ENCODE measurements around the gene LUC7L.

LUC7L gene

GRCh38 chr16:143456-143855 lies 85.8 kb downstream of the LUC7L start:
- Histone ChIP-seq H2AK5ac (ENCODE audit: low read depth, low read length) (peak overlapping the region; percentile 81), H3K27ac (replicated peaks; ENCODE audit: low read length) (no peak overlapping the region), H3K4me3 (ENCODE audit: low read length in 2 of 2) (no peak overlapping the region), H3K4ac (ENCODE audit: low read length) (no peak overlapping the region), H2BK12ac (ENCODE audit: low read length) (peak overlapping the region; percentile 25), H4K91ac (ENCODE audit: low read depth, low read length, poor library complexity) (no peak overlapping the region), H3K14ac (ENCODE audit: low read length) (no peak overlapping the region), H4K8ac (ENCODE audit: low read depth, low read length) (no peak overlapping the region), H3K4me2 (ENCODE audit: insufficient read depth, low read length, poor library complexity, severe bottlenecking) (no peak overlapping the region), H2BK120ac (ENCODE audit: low read depth, low read length) (no peak overlapping the region), H2BK5ac (ENCODE audit: low read length) (peak overlapping the region; percentile 66), H3K9me3 (replicated peaks in 1 of 2; ENCODE audit: control insufficient read depth in 2 of 2, insufficient read depth in 1 of 2, low read depth in 1 of 2, low read length in 2 of 2) (no peaks in the 10 kb centered on the region), H3K36me3 (replicated peaks in 1 of 2; ENCODE audit: control insufficient read depth in 2 of 2, insufficient read depth in 2 of 2, low read length in 2 of 2) (no peaks in the 10 kb centered on the region), H3K79me1 (ENCODE audit: low read depth, low read length) (no peaks in the 10 kb centered on the region), H2AFZ (ENCODE audit: low read length) (peak overlapping the region; percentile 75), H3K18ac (ENCODE audit: low read length) (no peak overlapping the region), H3K27me3 (ENCODE audit: control insufficient read depth in 3 of 3, insufficient read depth in 3 of 3, low read depth in 1 of 3, low read length in 3 of 3) (peaks cover 0 to 9% (median 0%) of the 10 kb centered on the region in 3 experiments), H3K23ac (ENCODE audit: low read depth, low read length, poor library complexity) (no peak overlapping the region), H2BK15ac (ENCODE audit: low read length) (peak overlapping the region; percentile 21), H3K9ac (ENCODE audit: low read depth, low read length, poor library complexity) (no peak overlapping the region), H3K4me1 (ENCODE audit: control insufficient read depth in 2 of 2, insufficient read depth in 1 of 2, low read depth in 1 of 2, low read length in 2 of 2) (peaks cover 0 to 7% of the 10 kb centered on the region in 2 donors)
- no peak for DNase-seq (ENCODE audit: low spot score)
- WGBS, 2 donors (ENCODE audit: extremely low coverage in 2 of 2, insufficient read length in 2 of 2, insufficient replicate concordance in 1 of 2), result no CpG with 5 or more reads among the region's 6 CpGs

- no peak for DNase-seq (ENCODE audit: low spot score)
- Histone ChIP-seq H3K4ac (ENCODE audit: low read length) (no peak overlapping the region), H3K23ac (ENCODE audit: low read depth, low read length, poor library complexity) (no peak overlapping the region), H3K27me3 (ENCODE audit: control insufficient read depth in 3 of 3, insufficient read depth in 3 of 3, low read depth in 1 of 3, low read length in 3 of 3) (peaks cover 0 to 6% (median 0%) of the 10 kb centered on the region in 3 experiments), H2BK120ac (ENCODE audit: low read depth, low read length) (no peak overlapping the region), H4K8ac (ENCODE audit: low read depth, low read length) (no peak overlapping the region), H3K9ac (ENCODE audit: low read depth, low read length, poor library complexity) (no peak overlapping the region), H3K4me3 (ENCODE audit: low read length in 2 of 2) (no peak overlapping the region), H2BK5ac (ENCODE audit: low read length) (peak overlapping the region; percentile 66), H2BK12ac (ENCODE audit: low read length) (no peak overlapping the region), H2BK15ac (ENCODE audit: low read length) (peak overlapping the region; percentile 21), H2AFZ (ENCODE audit: low read length) (peak overlapping the region; percentile 75), H3K27ac (replicated peaks; ENCODE audit: low read length) (no peak overlapping the region), H3K18ac (ENCODE audit: low read length) (no peak overlapping the region), H4K91ac (ENCODE audit: low read depth, low read length, poor library complexity) (no peak overlapping the region), H3K79me1 (ENCODE audit: low read depth, low read length) (no peaks in the 10 kb centered on the region), H3K4me1 (ENCODE audit: control insufficient read depth in 2 of 2, insufficient read depth in 1 of 2, low read depth in 1 of 2, low read length in 2 of 2) (peaks cover 0 to 7% of the 10 kb centered on the region in 2 donors), H3K36me3 (replicated peaks in 1 of 2; ENCODE audit: control insufficient read depth in 2 of 2, insufficient read depth in 2 of 2, low read length in 2 of 2) (no peaks in the 10 kb centered on the region), H3K9me3 (replicated peaks in 1 of 2; ENCODE audit: control insufficient read depth in 2 of 2, insufficient read depth in 1 of 2, low read depth in 1 of 2, low read length in 2 of 2) (no peaks in the 10 kb centered on the region), H2AK5ac (ENCODE audit: low read depth, low read length) (no peak overlapping the region), H3K4me2 (ENCODE audit: insufficient read depth, low read length, poor library complexity, severe bottlenecking) (no peak overlapping the region), H3K14ac (ENCODE audit: low read length) (no peak overlapping the region)
- WGBS, 2 donors (ENCODE audit: extremely low coverage in 2 of 2, insufficient read length in 2 of 2, insufficient replicate concordance in 1 of 2), result no CpG with 5 or more reads among the region's 6 CpGs
Measured at GRCh38 chr16:143047-143446, 86.2 kb downstream of the LUC7L start.

GRCh38 chr16:142405-142967 lies 86.8 kb downstream of the LUC7L start:
- DNase-seq (ENCODE audit: low spot score), result no peak
- no peak overlapping the region for H2BK120ac ChIP-seq (ENCODE audit: low read depth, low read length)
- no peak overlapping the region for H3K4ac ChIP-seq (ENCODE audit: low read length)
- no peak overlapping the region for H2BK5ac ChIP-seq (ENCODE audit: low read length)
- no peaks in the 10 kb centered on the region for H3K36me3 ChIP-seq (replicated peaks in 1 of 2; ENCODE audit: control insufficient read depth in 2 of 2, insufficient read depth in 2 of 2, low read length in 2 of 2)
- no peak overlapping the region for H2BK12ac ChIP-seq (ENCODE audit: low read length)
- no peaks in the 10 kb centered on the region for H3K79me1 ChIP-seq (ENCODE audit: low read depth, low read length)
- no peak overlapping the region for H4K8ac ChIP-seq (ENCODE audit: low read depth, low read length)
- no peak overlapping the region for H3K23ac ChIP-seq (ENCODE audit: low read depth, low read length, poor library complexity)
- H3K4me3 ChIP-seq (ENCODE audit: low read length in 2 of 2), result no peak overlapping the region
- H3K27me3 ChIP-seq (ENCODE audit: control insufficient read depth in 3 of 3, insufficient read depth in 3 of 3, low read depth in 1 of 3, low read length in 3 of 3), result peaks cover 0 to 3% (median 0%) of the 10 kb centered on the region in 3 experiments
- H2BK15ac ChIP-seq (ENCODE audit: low read length), result peak overlapping the region; percentile 21
- no CpG with 5 or more reads among the region's 12 CpGs for WGBS, 2 donors (ENCODE audit: extremely low coverage in 2 of 2, insufficient read length in 2 of 2, insufficient replicate concordance in 1 of 2)
- H3K9ac ChIP-seq (ENCODE audit: low read depth, low read length, poor library complexity), result peak overlapping the region; percentile 70
- H2AK5ac ChIP-seq (ENCODE audit: low read depth, low read length), result no peak overlapping the region
- H3K27ac ChIP-seq (replicated peaks; ENCODE audit: low read length), result no peak overlapping the region
- H2AFZ ChIP-seq (ENCODE audit: low read length), result no peak overlapping the region
- H4K91ac ChIP-seq (ENCODE audit: low read depth, low read length, poor library complexity), result peak overlapping the region; percentile 20
- no peak overlapping the region for H3K14ac ChIP-seq (ENCODE audit: low read length)
- peaks cover 0 to 7% of the 10 kb centered on the region in 2 donors for H3K4me1 ChIP-seq (ENCODE audit: control insufficient read depth in 2 of 2, insufficient read depth in 1 of 2, low read depth in 1 of 2, low read length in 2 of 2)
- H3K18ac ChIP-seq (ENCODE audit: low read length), result no peak overlapping the region
- no peaks in the 10 kb centered on the region for H3K9me3 ChIP-seq (replicated peaks in 1 of 2; ENCODE audit: control insufficient read depth in 2 of 2, insufficient read depth in 1 of 2, low read depth in 1 of 2, low read length in 2 of 2)
- H3K4me2 ChIP-seq (ENCODE audit: insufficient read depth, low read length, poor library complexity, severe bottlenecking), result no peak overlapping the region

- no peak overlapping the region for H3K23ac ChIP-seq (ENCODE audit: low read depth, low read length, poor library complexity)
- no peak overlapping the region for H4K91ac ChIP-seq (ENCODE audit: low read depth, low read length, poor library complexity)
- H3K9ac ChIP-seq (ENCODE audit: low read depth, low read length, poor library complexity), result no peak overlapping the region
- no peak overlapping the region for H2BK120ac ChIP-seq (ENCODE audit: low read depth, low read length)
- no peak for DNase-seq (ENCODE audit: low spot score)
- no peak overlapping the region for H3K14ac ChIP-seq (ENCODE audit: low read length)
- H2AK5ac ChIP-seq (ENCODE audit: low read depth, low read length), result no peak overlapping the region
- H3K18ac ChIP-seq (ENCODE audit: low read length), result no peak overlapping the region
- no peak overlapping the region for H4K8ac ChIP-seq (ENCODE audit: low read depth, low read length)
- no peak overlapping the region for H2BK5ac ChIP-seq (ENCODE audit: low read length)
- H3K27ac ChIP-seq (replicated peaks; ENCODE audit: low read length), result no peak overlapping the region
- H3K4ac ChIP-seq (ENCODE audit: low read length), result no peak overlapping the region
- H3K27me3 ChIP-seq (ENCODE audit: control insufficient read depth in 3 of 3, insufficient read depth in 3 of 3, low read depth in 1 of 3, low read length in 3 of 3), result no peaks in the 10 kb centered on the region
- H3K79me1 ChIP-seq (ENCODE audit: low read depth, low read length), result no peaks in the 10 kb centered on the region
- H2BK15ac ChIP-seq (ENCODE audit: low read length), result no peak overlapping the region
- no peaks in the 10 kb centered on the region for H3K9me3 ChIP-seq (replicated peaks in 1 of 2; ENCODE audit: control insufficient read depth in 2 of 2, insufficient read depth in 1 of 2, low read depth in 1 of 2, low read length in 2 of 2)
- no peaks in the 10 kb centered on the region for H3K36me3 ChIP-seq (replicated peaks in 1 of 2; ENCODE audit: control insufficient read depth in 2 of 2, insufficient read depth in 2 of 2, low read length in 2 of 2)
- H3K4me2 ChIP-seq (ENCODE audit: insufficient read depth, low read length, poor library complexity, severe bottlenecking), result no peak overlapping the region
- H2BK12ac ChIP-seq (ENCODE audit: low read length), result no peak overlapping the region
- no CpG with 5 or more reads among the region's 10 CpGs for WGBS, 2 donors (ENCODE audit: extremely low coverage in 2 of 2, insufficient read length in 2 of 2, insufficient replicate concordance in 1 of 2)
- H3K4me3 ChIP-seq (ENCODE audit: low read length in 2 of 2), result no peak overlapping the region
- H2AFZ ChIP-seq (ENCODE audit: low read length), result no peak overlapping the region
- peaks cover 0 to 7% of the 10 kb centered on the region in 2 donors for H3K4me1 ChIP-seq (ENCODE audit: control insufficient read depth in 2 of 2, insufficient read depth in 1 of 2, low read depth in 1 of 2, low read length in 2 of 2)
Measured at GRCh38 chr16:140175-140857, 88.9 kb downstream of the LUC7L start.

Measured in neuronal stem cell (in vitro differentiated cells).